Hepatocyte (in vitro differentiated cells): ENCODE results near the gene RNF208.

Source experiments
- CTCF ChIP-seq: fragments of 200-600 bp; sonication (generic); IDR thresholded peaks from 2 replicates; pipeline ENCODE4 v1.5.1; 2016; ENCODE audit warnings: antibody characterized with exemption, mild to moderate bottlenecking; ENCODE audit not compliant: poor library complexity
- EZH2 ChIP-seq: fragments of 200-600 bp; sonication (generic); IDR thresholded peaks from 2 replicates; pipeline ENCODE4 v1.6.1; 2016; ENCODE audit warnings: antibody characterized with exemption, mild to moderate bottlenecking, borderline replicate concordance
- EZH2phosphoT487 ChIP-seq: fragments of 200-600 bp; sonication (generic); IDR thresholded peaks from one replicate; pipeline ENCODE4 v1.6.1; 2018; ENCODE audit warnings: antibody characterized with exemption, mild to moderate bottlenecking, low read depth, moderate library complexity; ENCODE audit not compliant: unreplicated experiment, severe bottlenecking

- TF ChIP-seq EZH2 (no peak), CTCF (no peak), EZH2phosphoT487 (no peak)
Measured at GRCh38 chr9:137221506-137222111, 431 bp downstream of the RNF208 start.
